UCSD-AML1 (cell line): ENCODE measurements around the gene NAT8.
"Not testable (repeated sequence)": the region's sequence is repeated elsewhere in the genome, so short reads cannot be mapped to it uniquely, and the experiment has no call there.

ENCODE experiments used
- DNase-seq: peaks from one replicate; lab custom pipeline; 2025; ENCODE audit not compliant: unreplicated experiment; lab: John Stamatoyannopoulos, UW

Gene NAT8

DNA sequence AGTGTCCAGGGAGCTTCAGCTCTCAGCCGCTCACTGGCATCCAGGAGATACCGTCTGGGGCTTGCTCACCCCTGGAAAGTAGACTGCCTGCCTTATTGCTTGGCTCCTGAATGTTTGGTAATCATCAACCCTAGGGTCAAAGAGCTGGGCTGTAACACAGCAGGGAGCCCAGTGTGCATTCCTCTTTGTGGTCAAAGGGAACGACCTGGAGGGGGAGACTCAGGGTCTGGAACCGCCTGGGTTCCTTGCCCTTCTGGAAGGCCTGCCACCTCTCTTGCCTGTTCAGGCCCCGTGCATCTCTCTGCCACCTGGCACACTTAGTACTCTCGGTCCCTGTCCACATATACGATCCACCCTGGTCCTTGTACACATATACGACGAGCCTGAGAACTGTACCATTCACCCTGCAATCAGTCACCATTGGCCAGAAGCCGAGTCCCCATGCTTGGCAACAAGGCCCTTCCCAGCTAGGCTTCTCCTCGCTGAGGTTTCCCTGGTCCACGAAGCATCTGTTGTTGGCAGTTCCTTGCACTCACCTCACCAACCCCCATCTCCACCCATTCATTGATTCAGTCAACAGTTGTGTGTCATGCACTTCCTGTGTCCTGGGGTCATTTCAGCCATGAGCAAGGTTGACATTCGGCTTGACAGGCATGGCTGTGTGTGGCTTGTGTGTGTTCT is at the start of gene NAT8:
TSS of gene NAT8 (minus strand) at position 85 of the 681 bp plus-strand sequence. CDS start 794 bp downstream, outside the sequence.
- no peak for DNase-seq

DNA sequence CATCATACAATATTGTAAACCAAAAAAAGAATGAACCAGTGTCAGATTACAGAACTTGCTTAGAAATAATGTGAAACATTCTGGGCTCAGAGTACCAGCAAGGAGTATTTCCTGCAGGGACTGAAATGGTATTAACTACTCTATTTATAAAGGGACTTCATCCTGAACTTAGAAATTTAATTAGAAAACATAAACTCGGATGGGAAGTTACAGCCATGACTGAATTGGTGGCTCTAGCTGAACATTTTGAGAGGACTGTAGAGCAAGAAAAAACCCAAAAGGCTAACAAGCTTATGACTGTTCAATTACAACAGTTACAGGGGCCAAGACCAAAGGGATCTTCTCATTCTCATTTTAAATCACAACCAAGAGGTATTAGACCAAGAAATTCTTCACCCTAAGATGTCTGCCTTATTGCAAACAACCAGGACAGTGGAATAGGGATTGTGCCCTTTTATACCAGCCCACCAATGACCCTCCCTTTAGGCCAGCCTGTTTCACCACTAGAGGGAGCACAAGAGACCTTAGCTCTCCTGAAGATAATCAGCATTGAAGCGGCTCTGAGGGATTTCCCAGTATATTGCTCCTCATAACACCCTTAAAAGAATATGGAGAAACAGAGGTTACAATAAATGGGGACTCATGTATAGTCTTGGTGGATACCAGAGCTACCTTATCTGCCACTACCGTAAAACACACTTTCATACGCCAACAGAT is 48.3 kb upstream of the NAT8 start:
- DNase-seq = not testable (repeated sequence)

DNA sequence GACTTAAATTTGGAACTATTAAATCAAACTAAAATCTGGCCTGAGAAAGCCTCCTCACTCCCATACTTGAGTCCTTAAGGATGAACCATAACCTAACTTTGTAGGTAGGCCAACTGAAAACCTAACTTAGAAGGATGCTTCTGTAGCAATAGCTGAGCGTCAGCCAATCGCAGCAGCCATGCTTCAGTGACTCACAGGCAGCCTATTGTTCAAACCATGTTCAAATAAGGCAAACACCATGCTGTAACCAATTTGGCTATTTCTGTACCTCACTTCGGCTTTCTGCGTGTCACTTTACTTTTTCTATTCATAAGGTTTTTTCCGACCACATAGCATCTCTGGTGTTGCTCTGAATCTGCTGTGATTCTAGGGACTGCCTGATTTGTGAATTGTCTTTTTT is 46.3 kb upstream of the NAT8 start:
- not testable (repeated sequence) for DNase-seq

DNA sequence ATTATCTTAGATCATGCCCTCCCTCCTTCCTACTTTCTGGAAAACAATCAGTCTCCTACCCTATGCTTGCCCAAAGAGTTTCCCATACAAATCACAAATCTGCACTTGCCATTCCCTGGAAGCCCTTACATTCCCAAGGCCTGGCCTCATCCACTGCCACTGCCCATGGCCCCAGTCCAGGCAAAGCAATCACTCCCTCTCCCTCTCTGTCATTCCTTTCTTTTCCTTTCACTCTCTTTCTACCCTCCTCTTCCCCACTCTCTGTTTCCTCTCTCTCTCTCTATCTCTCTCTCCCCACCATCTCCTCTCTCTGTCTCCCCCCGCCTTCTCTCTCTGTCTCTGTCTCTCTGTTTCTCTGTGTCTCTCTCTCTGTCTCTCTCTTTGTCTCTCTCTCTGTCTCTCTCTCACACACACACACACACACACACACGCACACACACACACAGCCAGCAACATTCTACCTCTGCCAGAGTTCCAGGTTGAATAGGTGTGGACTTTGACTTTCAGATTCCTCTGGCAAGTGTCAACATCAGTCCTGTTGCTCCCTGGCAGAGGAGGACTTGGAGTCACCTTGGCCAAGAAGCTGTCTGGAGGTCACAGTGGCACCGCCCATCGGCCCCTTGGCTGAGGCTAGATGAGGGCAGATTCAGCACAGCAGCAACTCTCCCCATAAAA is 43.7 kb upstream of the NAT8 start:
- DNase-seq = no peak

GRCh38 chr2:73684905-73685304 is 42.7 kb upstream of the NAT8 start:
- peak; percentile 39 for DNase-seq

DNA sequence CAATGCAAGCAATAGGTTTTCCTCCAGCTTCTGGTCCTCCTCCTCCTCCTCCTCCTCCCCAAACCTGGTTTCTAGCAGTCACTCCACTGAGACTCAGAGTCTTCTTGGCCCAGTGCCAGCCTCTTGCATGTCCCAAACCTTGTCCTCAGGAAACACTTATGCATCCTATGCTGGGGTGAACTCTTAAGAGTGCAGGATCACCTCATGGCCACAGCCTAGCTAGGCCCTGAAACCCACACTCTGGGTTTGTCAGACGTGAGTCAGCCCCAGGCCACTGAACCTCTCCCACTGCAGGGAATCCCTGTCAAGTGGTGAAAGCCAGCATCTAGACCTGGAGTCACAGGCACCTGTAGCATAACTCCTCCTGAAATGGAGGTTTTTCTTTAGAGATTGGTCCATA is 42.1 kb upstream of the NAT8 start:
- peak; percentile 39 for DNase-seq

GRCh38 chr2:73679951-73680571 is 37.8 kb upstream of the NAT8 start:
- not testable (repeated sequence) for DNase-seq

DNA sequence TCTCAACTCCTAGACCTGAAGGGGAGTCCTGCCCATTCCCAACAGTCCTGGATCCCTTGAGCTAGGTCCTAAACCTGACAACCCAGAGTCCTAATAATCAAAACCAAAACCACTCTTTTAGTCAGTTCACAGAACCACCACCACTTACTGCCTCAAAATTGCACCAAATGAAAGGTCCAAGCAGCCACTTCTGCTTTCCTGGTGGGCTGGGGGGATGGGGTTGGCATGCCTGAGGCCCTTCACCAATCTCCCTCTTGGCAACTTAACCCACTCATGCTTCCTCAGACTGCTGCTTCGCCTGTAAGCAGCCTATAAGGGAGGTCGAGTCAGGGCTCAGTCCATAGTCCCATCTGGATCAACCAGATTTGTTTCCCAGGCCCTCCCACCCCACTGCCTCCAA is 37.0 kb upstream of the NAT8 start:
- DNase-seq = not testable (repeated sequence)

DNA sequence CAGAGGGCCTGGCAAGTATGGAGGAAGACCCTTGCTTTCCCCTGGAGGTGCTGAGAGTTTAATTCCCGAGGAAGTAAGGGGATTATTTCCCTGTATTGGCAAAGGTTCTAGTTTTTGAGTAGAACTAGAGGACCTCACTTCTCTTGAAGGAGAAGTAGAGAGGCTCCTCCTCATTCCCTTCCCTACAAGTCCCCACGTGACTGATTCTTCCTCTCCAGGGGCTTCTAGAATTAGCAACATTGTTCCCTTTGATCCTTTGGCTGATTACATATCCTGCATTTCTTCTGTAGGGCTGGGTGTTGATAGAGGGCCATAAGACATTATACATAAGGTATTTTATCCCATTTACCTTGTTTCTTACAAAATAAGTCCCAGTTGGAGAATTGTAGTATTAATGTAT is 35.8 kb upstream of the NAT8 start:
- not testable (repeated sequence) for DNase-seq

DNA sequence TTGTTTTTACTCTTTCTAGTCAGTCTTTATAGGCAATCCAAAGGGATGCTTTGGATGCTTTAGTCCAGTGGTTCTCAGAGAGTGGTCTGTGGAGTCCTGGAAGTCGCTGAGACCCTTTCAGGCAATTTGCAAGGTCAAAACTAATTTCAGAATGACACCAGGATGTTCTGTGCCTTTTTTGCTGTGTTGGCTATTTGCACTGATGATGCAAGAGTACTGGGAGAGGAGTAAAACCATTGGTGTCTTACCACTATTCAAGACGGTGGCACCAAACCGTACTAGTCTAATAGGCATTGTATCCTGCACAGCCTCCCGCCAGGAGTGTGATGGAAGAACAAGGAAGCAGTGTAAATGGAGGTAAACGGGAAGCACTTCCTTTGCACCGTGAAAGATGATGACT is 34.0 kb upstream of the NAT8 start:
- DNase-seq = not testable (repeated sequence)

DNA sequence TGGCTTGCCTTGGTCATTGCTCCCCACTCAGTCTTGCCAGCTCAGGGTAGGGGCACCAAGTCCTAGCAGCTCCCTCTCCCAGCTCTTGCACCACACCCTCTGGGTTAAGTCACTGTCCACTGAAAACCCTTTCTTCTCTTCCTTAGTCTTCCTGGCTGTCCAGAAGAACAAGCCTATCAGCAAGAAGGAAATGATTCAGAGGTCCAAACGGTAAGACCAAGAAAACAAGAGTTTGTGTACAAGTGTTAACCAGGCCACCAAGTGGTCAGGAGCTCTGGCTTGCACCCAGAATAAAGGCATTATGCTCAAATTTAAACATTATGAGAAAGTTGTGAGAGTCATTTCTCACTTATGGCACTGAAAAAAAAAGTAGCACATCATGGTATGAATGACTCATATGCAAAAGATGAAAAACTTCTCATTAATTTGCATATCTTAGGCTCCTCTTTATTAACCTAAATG is 32.5 kb upstream of the NAT8 start:
- DNase-seq = not testable (repeated sequence)

DNA sequence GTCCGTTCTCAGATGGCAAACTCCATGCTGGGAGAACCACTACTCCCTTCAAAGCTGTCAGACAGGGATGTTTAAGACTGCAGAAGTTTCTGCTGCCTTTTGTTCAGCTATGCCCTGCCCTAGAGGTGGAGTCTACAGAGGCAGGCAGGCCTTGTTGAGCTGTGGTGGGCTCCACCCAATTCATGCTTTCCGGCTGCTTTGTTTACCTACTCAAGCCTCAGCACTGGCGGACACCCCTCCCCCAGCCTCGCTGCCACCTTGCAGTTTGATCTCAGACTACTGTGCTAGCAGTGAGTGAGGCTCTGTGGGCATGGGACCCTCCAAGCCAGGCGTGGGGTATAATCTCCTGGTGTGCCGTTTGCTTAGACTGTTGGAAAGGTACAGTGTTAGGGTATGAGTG is 27.8 kb upstream of the NAT8 start:
- not testable (repeated sequence) for DNase-seq

DNA sequence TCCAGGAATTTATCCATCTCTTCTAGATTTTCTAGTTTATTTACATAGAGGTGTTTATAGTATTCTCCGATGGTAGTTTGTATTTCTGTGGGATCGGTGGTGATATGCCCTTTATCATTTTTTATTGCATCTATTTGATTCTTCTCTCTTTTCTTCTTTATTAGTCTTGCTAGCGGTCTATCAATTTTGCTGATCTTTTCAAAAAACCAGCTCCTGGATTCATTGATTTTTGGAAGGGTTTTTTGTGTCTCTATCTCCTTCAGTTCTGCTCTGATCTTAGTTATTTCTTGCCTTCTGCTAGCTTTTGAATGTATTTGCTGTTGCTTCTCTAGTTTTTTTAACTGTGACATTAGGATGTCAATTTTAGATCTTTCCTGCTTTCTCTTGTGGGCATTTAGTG is 25.0 kb upstream of the NAT8 start:
- not testable (repeated sequence) for DNase-seq

DNA sequence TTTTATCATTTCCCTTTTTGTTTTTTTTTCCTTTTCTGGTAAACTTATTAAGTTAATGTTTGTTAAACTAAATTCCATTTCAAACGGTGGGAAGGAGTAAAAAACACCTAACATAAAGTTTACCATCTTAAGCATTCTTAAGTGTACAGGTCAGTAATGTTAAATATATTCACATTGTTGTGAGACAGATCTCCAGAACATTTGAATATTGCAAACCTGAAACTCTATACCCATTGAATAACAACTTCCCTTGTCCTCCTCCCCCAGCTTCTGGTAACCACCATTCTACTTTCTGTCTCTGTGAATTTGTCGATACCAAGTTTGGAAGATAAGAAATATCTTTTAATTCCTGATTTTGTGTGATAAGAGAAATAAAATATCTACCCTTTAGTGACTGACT is 12.0 kb upstream of the NAT8 start:
- DNase-seq = no peak

DNA sequence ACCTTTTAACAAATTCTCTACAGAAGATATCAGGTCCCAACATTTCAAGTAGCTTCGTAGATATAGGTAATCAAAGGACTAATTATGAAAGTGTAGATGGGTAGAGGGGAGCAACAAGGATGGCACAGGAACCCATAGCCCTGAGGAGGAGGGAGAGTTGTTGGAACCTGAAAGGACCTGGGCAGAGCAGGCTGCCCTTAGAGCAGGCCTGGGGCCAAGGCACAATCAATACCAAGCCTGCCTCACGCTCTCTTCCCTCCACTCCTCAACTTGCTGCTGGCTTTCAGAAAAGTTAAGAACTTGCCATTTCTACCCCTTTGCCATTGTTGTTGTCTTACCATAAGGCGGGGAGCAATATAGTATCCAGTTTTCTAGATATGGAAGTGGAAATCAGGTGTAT is 10.1 kb upstream of the NAT8 start:
- no peak for DNase-seq

DNA sequence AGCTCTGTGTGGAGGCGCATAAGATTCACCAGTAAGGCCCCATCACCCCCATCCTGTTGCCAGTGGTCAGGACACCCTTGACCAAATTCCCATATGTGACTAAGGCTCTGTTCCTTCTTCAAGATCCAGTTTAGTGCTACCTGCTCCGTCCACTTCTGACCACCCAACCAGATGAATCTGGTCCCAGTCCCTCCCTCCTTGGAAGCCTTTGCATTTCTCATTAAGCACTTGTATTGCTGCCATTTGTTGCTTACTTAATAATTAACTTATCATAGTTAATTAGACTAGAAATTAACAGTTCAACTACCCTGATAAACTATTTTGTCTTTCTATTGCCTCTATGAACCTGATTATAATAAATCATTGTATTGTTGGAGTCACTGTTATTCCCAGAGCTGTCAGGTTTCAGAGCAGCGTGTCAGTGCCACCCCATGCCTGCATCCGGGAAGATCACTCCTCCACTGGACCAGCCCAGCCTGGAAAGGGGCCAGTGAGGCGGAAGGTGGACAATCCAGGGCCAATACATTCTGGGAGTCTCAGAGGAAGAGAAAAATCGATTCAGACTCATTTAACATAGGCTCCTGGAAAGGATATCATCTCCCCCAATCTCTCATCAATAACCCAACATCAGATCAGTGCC is 9.5 kb upstream of the NAT8 start:
- DNase-seq = no peak

- not testable (repeated sequence) for DNase-seq
Observed at GRCh38 chr2:73647690-73648089, 5.5 kb upstream of the NAT8 start.

- no peak for DNase-seq
Observed at GRCh38 chr2:73641767-73642062, 507 bp downstream of the NAT8 start.

- DNase-seq = no peak
Observed at GRCh38 chr2:73640946-73641766, 1.1 kb downstream of the NAT8 start.

GRCh38 chr2:73640511-73640911 is 1.7 kb downstream of the NAT8 start:
- DNase-seq = no peak
